Measurements from ENCODE around the gene FNDC1.

GRCh38 chr6:159313018-159313417, 143.8 kb downstream of the FNDC1 start:
- TF ChIP-seq CTCF (conservative IDR thresholded peaks at IDR 0.05 in 1 of 2, IDR thresholded peaks at IDR 0.05 in 1 of 2; ENCODE audit: low read depth in 1 of 2, low read length in 2 of 2) (no peak), EZH2 (IDR thresholded peaks at IDR 0.05; ENCODE audit: low read length, missing control alignments) (no peak)
